ENCODE results near the gene ADCY7. TPM values are rescaled to one million over a fixed set of nuclear protein-coding genes. Genes with fewer than 3 reads are reported as not detected.
"Not testable (repeated sequence)": the region's sequence is repeated elsewhere in the genome, so short reads cannot be mapped to it uniquely, and the experiment has no call there.

Gene ADCY7
- total RNA-seq, 1 donor from 2014 or later: 4.6 TPM

GRCh38 chr16:50340578-50340977 lies 74.2 kb downstream of the ADCY7 start:
- no peak overlapping the region for H3K4me3 Mint-ChIP-seq (ENCODE audit: unreplicated experiment)
- DNase-seq (ENCODE audit: extremely low spot score, unreplicated experiment): no peak
- peaks cover 35% of the 10 kb centered on the region for H3K4me1 Mint-ChIP-seq (ENCODE audit: unreplicated experiment)
- no peaks in the 10 kb centered on the region for H3K9me3 Mint-ChIP-seq (ENCODE audit: unreplicated experiment)
- no peak for TF ChIP-seq CTCF (IDR thresholded peaks at IDR 0.05)
- H3K27me3 Mint-ChIP-seq (ENCODE audit: unreplicated experiment): no peaks in the 10 kb centered on the region
- peaks cover 36% of the 10 kb centered on the region for H3K36me3 Mint-ChIP-seq (ENCODE audit: unreplicated experiment)
- H3K27ac Mint-ChIP-seq (ENCODE audit: unreplicated experiment): peak overlapping the region; percentile 23

GRCh38 chr16:50343566-50343965 lies 77.2 kb downstream of the ADCY7 start:
- peaks cover 50% of the 10 kb centered on the region for H3K36me3 Mint-ChIP-seq (ENCODE audit: unreplicated experiment)
- DNase-seq (ENCODE audit: extremely low spot score, unreplicated experiment): not testable (repeated sequence)

GRCh38 chr16:50345210-50345609 lies 78.9 kb downstream of the ADCY7 start:
- H3K9me3 Mint-ChIP-seq (ENCODE audit: unreplicated experiment); DNase-seq (ENCODE audit: extremely low spot score, unreplicated experiment); H3K4me3 Mint-ChIP-seq (ENCODE audit: unreplicated experiment); H3K4me1 Mint-ChIP-seq (ENCODE audit: unreplicated experiment); H3K27ac Mint-ChIP-seq (ENCODE audit: unreplicated experiment); H3K27me3 Mint-ChIP-seq (ENCODE audit: unreplicated experiment): not testable (repeated sequence)
- peaks cover 60% of the 10 kb centered on the region for H3K36me3 Mint-ChIP-seq (ENCODE audit: unreplicated experiment)

More at GRCh38 chr16:50343566-50343965, 77.2 kb downstream of the ADCY7 start:
- H3K27me3 Mint-ChIP-seq (ENCODE audit: unreplicated experiment); H3K4me3 Mint-ChIP-seq (ENCODE audit: unreplicated experiment); H3K4me1 Mint-ChIP-seq (ENCODE audit: unreplicated experiment); H3K27ac Mint-ChIP-seq (ENCODE audit: unreplicated experiment); H3K9me3 Mint-ChIP-seq (ENCODE audit: unreplicated experiment): not testable (repeated sequence)

- no peak for DNase-seq (ENCODE audit: extremely low spot score, unreplicated experiment)
- no peaks in the 10 kb centered on the region for H3K27me3 Mint-ChIP-seq (ENCODE audit: unreplicated experiment)
- H3K36me3 Mint-ChIP-seq (ENCODE audit: unreplicated experiment): peaks cover 44% of the 10 kb centered on the region
- H3K4me3 Mint-ChIP-seq (ENCODE audit: unreplicated experiment): no peak overlapping the region
- H3K27ac Mint-ChIP-seq (ENCODE audit: unreplicated experiment): no peak overlapping the region
- no peak for TF ChIP-seq CTCF (IDR thresholded peaks at IDR 0.05)
- H3K9me3 Mint-ChIP-seq (ENCODE audit: unreplicated experiment): peaks cover 3% of the 10 kb centered on the region
- H3K4me1 Mint-ChIP-seq (ENCODE audit: unreplicated experiment): no peaks in the 10 kb centered on the region
Observed at GRCh38 chr16:50351116-50351515, 84.8 kb downstream of the ADCY7 start.

- Mint-ChIP-seq H3K36me3 (ENCODE audit: unreplicated experiment) (peaks cover 40% of the 10 kb centered on the region), H3K27ac (ENCODE audit: unreplicated experiment) (no peak overlapping the region), H3K27me3 (ENCODE audit: unreplicated experiment) (no peaks in the 10 kb centered on the region), H3K9me3 (ENCODE audit: unreplicated experiment) (peaks cover 3% of the 10 kb centered on the region), H3K4me1 (ENCODE audit: unreplicated experiment) (no peaks in the 10 kb centered on the region), H3K4me3 (ENCODE audit: unreplicated experiment) (no peak overlapping the region)
- no peak for TF ChIP-seq CTCF (IDR thresholded peaks at IDR 0.05)
- DNase-seq (ENCODE audit: extremely low spot score, unreplicated experiment): no peak
Observed at GRCh38 chr16:50351952-50352351, 85.6 kb downstream of the ADCY7 start.

- no peak overlapping the region for H3K27ac Mint-ChIP-seq (ENCODE audit: unreplicated experiment)
- H3K4me1 Mint-ChIP-seq (ENCODE audit: unreplicated experiment): no peaks in the 10 kb centered on the region
- TF ChIP-seq CTCF (IDR thresholded peaks at IDR 0.05): no peak
- H3K9me3 Mint-ChIP-seq (ENCODE audit: unreplicated experiment): peaks cover 3% of the 10 kb centered on the region
- peaks cover 29% of the 10 kb centered on the region for H3K36me3 Mint-ChIP-seq (ENCODE audit: unreplicated experiment)
- no peak for DNase-seq (ENCODE audit: extremely low spot score, unreplicated experiment)
- H3K4me3 Mint-ChIP-seq (ENCODE audit: unreplicated experiment): no peak overlapping the region
- no peaks in the 10 kb centered on the region for H3K27me3 Mint-ChIP-seq (ENCODE audit: unreplicated experiment)
Observed at GRCh38 chr16:50354082-50354481, 87.7 kb downstream of the ADCY7 start.

Data from osteocyte (in vitro differentiated cells).